NCI-H1436 (cell line): ENCODE data around the gene CAMKMT.

Experiments
- DNase-seq: peaks from one replicate; lab custom pipeline; 2025; lab: John Stamatoyannopoulos, UW

CAMKMT gene

DNA sequence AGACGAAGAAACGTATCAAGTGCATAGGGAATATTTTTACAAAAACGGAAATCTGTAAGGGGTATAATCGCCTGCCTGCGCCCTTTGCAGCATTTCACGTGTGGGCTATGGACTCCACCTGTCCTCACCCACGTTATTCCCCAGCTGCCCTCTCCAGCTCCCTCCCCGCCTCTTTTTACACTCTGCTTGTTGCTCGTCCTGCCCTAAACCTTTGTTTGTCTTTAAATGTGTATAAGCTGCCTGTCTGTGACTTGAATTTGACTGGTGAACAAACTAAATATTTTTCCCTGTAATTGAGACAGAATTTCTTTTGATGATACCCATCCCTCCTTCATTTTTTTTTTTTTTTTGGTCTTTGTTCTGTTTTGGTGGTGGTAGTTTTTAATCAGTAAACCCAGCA is 410.4 kb downstream of the CAMKMT start:
- peak; percentile 27 for DNase-seq

DNA sequence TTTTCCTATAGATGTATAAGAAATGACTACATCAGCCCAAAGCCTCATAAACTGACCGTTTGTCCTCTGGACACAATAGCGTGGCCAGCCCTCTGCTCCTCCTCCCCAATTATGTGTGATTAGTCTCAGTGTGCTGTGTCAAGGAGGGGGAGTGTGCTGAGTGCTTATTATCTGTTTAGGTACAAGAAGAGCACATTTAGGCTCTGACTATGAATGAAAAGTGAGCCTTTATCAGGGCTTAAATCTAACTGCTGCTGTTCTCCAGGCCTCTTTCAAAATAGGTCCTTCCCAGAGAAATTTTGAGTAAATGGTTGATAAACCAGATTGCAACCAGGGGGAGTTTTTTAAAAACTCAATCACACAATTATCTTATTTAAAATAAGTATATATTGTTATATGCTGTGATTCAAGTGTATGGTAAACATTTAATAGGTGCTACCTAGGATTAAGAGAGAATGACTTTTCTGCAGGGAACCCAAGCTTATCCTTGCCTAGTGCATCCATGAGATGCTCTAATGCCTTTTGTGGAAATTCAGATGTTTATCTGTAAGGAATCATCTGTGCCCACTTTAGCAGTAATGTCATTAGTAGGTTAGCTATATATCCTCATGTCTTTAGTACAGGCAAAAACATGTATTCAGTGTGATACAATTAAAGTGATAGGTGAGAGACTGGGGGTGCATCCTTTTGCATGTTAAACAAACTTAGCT is 411.1 kb downstream of the CAMKMT start:
- peak; percentile 52 for DNase-seq

DNA sequence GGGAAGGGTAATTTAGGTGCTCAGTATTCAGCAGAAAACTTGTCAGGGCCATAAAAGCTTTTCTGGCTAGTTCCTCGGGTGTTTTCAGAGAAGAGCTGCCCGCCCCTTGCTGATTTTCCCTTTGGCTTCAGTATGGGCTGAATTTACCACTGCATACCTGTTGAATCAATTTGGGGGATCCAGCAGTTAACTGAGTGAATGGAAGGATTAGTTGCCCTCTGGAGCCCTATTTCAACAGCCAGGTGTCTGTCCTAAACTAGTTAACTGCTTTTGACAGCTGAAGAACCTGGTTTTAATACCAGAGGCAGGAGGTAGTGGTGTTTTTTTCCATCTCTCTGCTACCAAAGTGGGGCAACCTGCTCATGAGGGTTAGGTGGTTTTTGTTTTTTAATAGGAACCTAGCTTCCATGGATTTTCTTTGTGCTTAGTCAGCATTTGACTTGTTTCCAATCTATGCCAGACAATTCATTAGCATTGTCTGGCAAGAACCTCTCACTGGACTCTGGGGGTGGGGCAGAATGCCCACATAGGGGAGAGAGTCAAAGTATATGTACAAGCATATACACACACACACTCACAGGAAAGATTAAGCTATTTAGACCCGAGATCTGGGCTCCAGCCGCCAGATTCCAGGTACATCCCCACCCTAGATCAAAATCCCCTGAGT is 413.2 kb downstream of the CAMKMT start:
- no peak for DNase-seq

DNA sequence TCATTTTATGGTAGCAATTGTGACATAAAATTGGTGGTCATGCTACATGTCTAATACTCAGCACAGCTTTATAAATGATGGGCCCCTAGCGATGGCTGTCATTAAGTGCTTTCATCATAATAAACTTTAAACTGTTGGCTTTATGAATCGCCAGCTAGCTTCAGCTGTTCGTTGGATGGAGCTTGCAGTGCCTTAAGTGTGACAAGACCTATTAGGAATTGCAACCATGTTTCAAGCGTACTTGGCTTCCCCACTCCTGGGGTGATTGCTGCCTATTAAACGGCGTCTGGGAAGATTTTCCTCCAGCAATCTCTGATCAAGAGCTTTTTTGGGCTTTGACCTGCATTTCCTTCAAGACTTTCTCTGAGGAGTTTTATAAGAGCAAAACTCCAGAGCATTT is 415.3 kb downstream of the CAMKMT start:
- DNase-seq: no peak

DNA sequence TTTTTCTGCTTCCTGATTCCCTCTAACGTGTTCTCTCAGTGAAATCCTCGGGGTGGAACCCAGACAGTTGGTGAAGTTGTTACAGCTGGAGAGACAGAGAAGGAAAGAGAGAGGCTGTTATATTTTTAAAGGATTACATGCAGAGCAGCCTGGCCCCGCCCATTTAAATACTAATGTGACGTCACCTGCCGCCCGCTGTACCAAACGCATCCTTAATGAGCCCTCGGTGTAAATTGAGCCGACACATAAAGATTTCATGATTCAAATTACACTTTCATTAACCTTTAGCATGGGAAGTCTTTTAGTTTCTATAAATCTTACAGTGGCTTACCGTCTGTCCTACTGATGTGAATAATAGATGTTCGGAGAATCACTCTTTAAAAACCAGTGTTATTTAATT is 415.8 kb downstream of the CAMKMT start:
- peak; percentile 88 for DNase-seq

DNA sequence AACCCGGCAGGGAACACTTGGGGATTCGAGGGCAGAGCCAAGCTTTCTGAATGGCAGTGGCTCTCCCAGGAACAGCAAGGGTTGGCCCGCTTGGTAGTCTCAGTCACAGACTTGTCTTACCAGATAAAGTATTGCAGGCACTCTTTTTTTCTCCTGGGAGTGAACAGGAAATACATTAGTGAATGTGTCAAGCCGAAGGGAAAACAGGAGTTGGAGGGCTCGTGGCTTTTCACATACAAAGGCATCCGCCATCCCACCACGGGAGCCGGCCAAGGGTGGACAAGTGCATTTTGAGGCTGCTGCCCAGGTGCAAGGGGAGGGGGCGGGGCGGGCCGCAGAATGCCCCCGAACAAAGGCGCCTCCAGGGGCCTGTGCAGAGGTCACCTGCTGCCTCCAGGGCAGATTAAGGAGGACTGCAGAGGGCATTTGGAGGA is 416.5 kb downstream of the CAMKMT start:
- DNase-seq: peak; percentile 70

DNA sequence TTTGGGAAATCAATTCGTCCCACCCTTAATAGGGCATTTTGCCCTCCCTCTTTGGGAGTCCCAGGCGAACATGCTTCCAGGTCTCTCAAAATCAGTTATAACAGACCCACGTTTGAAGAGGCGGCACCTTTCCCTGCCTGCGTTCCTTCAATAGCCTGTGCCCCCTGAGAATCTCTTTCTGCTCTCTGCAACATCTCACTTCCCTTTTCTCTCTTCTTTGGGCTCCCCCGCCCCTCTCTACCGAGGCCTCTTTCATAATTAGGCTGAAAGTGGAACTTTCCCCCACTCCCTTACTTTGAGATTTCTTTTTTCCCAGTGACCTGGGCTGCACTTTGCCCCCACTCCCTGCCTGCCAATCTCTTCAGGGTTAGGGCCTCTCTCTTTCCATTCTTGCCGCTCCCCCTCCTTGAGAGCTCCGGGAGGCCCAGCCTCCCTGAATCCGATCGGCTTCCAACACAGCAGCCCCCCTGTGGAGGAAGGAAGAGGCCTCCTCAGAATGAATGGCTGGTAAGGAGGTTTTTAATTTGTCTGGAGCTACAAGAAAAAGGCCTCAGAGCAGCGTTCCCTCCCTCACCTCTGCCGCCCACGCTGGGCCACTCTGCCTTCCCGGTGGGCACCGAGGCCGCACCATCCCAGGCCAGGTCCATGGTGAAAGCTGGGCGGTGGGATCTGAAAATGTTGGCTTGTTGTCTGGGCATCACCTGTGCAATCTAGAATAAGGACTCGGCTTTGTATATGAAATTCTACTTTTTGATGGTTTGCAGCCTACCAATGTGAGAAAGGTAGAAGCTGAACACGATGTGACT is 417.1 kb downstream of the CAMKMT start:
- DNase-seq: no peak

DNA sequence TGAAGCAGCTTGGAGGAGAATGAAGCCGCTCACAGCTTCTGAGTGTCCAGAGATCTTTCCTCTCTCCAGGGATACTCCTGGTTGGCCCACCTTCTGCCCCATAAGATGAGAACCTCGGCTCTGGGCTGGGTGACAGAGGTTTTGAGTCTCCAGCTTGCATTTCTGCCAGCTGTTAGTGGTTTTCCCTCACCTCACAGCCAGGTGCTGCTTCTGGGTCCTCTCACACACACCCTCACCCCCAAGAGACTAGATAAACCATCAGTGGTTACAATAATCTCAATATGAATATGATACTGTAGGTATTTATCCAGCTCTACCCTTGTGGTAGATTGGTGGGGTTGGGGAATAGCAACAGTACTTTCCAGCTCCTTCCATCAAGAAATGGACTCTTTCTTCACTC is 418.0 kb downstream of the CAMKMT start:
- no peak for DNase-seq

DNA sequence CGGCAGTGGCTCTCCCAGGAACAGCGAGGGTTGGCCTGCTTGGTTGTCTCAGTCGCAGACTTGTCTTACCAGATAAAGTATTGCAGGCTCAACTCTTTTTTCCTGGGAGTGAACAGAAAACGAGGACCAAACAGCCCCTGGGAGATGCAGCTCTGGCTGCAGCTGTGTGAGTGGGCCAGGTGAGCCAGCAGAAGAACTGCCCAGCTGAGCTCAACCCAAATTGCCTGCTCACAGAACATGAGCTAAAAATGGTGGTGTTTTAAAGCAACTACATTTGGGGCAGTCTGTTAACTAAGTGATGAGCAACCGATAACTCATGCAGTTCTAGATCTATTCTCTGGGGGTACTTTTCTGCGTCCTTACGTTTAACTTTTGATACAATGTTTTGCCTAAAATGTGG is 418.7 kb downstream of the CAMKMT start:
- DNase-seq: no peak

DNA sequence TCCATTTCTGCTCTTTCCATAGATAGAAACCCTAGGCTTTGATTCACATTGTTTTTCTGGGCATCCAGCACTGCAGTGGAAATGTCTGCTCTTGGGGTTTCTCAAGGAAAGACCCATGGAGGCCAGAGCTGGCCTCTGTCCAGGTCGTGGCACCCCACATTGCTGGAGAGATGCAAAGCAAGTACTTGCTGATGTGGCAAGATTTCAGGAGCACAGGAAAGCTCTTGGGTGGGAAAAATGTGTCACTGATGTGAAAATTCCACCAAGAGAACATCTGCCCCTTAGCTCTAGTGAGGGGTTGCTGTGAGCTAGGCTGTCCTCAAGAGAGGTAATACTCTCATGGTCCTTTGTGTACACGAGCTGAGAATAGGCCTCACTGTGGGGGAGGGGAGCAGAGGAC is 423.7 kb downstream of the CAMKMT start:
- DNase-seq: no peak

DNA sequence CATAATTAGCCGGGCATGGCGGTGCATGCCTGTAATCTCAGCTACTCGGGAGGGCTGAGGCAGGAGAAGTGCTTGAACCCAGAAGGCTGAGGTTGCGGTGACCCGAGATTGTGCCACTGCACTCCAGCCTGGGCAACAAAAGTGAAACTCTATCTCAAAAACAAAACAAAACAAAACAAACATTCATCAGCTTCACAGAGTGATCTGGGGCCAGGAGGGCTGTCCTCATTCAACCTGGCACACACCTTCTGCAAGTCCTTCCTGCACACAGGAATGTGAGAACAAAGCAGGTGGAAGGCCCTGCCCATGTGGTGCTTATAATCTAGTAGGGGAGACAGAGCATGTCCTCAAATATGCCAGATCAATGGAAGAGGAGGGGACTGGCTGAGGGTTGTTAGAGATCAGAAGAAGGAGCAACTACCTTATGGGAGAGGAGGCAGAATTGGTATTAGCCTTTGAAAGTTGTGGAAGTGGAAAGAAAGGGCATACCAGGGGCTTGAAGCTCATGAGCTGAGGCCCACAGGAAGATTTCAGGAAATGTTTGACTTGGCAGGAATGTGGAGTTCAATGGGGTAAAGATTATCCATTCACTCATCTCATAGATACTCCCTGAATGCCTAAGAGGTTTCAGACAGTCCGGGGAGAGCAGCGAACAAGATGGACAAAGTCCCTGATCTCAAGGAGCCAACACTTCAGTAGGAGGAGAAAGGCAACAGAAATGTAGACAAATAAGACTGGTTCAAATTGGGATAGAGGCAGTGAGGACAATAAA is 424.5 kb downstream of the CAMKMT start:
- DNase-seq: no peak

DNA sequence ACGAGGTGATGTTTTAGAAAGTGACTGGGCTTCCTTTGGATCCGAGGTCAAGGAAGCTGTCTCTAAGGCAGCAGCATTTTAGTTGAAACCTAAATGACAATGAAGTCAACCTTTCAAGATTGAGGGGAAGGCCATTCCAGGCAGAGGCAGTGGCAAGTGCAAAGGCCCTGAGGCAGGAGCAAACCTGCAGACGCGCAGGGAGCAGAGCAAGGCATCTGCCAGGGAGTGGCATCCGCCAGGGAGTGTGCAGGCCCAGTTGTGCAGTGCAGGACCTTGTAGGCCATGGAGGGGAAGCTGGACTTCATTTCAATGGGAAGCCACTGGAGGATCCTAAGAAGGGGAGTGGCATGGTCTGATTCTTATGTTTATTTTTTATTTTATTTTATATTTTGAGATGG is 425.1 kb downstream of the CAMKMT start:
- DNase-seq: no peak

DNA sequence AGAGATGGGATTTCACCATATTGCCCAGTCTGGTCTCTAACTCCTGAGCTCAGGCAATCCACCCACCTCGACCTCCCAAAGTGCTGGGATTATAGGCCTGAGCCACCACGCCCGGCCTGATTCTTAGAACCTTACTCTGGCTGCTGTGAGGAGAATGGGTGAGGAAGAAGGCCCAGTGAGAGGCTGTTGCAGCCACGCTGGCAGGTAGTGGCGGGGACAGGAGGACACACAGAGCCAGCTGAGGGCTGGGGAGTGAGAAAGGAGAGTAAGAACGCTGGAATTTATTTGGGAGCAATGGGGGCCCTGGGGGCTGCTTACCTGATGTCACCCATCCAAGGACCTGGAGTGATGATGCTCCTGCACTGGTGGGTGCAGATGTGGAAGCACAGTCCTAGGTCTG is 425.9 kb downstream of the CAMKMT start:
- DNase-seq: no peak

DNA sequence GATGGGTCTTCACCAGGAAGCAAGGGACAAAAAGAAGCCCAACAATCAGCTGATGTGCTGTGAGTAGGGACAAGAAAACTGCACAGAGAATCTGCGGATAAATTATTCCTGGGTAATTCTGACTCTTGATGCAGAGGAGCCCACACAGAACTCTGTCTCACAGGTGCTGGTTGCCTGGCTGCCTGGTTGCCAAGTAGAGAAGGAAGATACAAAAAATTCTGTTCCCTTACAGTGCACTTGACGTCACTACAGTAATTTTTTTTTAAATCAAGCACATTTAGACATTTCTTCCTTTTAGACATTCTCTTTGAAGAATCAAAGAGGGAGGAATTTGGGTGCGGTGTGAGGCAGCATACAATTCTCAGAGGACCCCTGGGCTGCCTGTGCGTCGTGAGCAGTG is 427.7 kb downstream of the CAMKMT start:
- no peak for DNase-seq

DNA sequence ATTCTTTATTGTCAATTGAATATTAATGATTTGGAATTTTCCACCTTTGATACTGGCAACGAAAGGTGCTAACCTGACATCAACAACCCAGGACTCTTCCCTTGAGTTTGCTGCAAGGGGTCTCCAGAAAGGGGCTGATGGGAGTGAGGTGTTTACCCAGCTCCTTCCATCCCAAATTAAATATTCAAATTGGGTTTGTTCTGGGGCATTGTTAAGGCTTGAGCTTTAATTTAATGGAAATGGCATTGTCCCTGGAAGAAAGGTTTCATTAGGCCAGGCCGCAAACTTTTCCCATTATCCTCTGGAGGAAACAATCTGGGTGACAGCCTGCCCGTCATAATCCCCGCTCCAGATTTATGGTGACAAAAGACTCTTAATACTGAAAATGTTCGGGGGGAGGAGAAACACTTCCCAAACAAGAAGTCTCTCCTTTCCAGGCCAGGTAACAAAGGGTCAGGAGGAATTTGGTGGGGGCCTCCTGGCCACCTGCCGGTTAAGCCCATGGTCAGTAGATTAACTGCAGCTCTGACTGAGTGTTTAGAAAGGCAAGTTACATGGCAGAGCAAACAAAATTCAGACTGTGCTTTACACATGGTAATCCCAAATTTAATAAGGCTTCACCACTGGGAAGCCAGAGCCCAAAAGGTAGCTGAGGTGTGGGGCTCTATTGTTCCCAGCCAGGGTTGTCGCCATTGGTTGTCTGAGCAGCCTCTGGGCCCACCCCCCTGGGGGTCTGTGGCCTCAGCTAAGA is 428.4 kb downstream of the CAMKMT start:
- no peak for DNase-seq

DNA sequence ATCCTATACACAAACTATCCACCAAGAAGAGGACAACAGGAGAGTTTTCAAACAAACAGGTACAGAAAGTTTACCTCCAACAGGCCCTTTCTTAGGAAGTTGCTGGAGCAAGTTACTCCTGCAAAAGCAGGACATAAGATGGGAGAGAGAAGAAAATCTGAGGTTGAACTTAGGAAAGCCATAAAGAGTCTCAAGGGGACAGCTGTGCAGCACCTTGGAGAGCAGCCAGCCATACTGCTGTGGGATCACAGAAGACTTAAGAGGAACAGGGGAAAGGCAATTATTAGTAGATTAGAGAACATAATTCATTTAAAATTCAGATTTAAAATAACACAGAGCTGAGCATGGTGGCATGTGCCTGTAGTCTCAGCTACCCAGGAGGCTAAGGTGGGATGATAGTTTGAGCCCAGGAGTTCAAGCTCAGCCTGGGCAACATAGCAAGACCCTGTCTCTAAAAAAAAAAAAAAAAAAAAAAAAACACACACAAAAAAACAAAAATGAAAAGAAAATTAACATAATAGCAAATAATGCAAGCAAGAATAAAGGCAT is 431.6 kb downstream of the CAMKMT start:
- DNase-seq: no peak

DNA sequence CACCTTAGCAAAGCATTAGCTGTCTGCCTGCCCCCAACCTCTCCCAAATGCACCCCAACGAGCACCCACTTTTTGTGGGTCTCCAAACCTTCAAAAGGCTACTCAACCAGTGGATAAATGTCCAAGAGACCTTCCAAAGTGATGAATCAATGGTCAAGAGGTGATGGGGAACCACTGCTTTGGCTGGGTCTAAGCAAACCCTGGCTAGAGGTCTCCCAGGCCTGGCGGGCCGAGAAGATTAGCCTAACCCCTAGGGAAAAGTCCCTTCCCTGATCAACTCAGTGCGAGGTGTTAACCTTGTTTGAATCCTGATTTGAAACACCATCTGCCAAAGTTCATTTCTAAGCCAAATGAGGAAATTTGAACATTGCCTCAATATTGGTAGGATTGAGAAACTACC is 435.0 kb downstream of the CAMKMT start:
- DNase-seq: no peak

DNA sequence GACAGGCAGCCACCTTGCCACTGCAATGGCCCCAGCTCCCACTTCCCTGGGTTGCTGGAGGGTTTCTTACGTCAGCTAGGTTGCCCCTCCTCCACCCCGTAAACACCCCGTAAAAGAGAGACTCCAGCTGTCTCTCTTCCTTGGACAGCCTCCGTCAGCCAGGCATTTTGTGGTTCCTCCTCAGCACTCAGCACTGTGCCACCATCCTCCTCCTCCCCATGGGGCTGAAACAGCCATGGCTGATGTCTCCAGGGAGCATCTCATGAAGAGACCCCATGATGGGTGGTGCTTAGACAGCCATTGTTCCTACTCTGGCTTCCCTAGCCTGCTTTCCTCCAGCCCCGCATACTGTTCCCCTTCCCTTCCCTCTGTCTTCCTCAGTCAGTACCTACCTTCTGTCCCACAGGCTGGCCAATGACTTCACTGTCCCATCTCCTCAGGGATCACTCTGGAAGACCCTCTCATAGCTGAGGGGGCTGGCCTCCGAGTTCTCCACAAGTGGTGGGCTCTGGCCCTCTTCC is 436.5 kb downstream of the CAMKMT start:
- DNase-seq: no peak

DNA sequence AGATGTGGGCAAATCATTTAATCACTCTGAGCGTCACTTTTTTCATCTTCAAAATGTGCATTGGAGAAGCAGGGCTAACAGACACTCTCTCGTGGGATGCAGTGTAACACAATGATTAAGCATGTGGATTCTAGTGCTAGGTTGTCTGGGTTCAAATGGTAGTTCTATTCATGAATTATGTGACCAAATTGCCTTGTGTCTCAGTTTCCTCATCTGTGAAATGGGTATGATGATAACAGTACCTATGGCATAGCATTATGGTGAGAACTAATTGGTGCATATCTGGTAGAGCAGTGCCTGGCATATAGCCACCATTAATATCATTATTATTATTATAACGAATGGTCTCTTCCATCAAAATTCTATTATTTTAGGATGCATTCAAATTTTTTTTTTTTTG is 437.4 kb downstream of the CAMKMT start:
- no peak for DNase-seq

DNA sequence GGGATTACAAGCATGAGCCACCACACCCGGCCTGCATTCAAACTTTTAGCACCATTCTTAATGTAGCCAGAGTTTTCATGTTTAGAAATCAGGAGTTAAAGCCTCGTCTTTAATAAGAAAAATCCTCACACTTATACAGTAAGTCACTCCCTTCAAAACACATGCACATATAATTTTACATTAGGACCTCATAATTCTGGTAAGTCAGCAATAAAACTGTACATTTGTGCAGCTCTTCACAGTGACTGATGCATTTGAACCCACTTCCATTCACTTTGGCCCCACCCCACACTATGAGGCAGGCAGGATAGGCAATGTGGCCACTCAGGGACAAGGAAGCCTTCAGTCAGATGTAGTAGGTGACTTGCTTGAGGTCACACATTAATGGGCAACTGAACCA is 438.0 kb downstream of the CAMKMT start:
- DNase-seq: no peak

DNA sequence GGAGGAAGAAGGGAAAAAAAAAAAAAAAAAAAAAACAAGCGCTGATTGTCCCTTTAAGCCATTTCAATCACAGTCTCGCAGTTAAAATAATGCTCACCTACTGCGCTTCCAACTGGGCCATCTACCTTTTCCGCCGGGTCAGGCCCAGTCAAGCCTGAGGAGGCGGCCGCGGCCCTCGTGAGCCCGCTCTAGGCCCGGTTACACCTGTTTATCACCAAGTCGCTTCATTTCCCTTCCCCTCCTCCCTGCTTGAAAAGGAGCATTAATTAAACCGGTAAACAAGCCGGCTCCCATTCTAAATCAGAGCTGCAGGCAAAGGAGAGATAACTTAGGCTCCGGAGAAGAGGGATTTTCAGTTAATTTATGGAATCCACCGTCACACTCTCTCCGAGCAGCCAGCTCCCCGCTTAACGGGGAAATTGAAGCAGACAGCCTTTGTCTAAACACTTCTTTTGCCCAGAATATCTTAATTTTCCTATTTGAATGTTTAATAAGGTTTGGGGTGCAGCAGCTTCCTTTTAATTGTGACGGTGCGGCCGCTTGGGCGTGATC is 439.6 kb downstream of the CAMKMT start:
- DNase-seq: no peak
